ENCODE measurements around the gene PTPRM. TPM values are rescaled to one million over a fixed set of nuclear protein-coding genes. Genes with fewer than 3 reads are reported as not detected.

PTPRM gene
- total and polyA plus RNA-seq, 2 of the 4 experiments (the other 2 are of a cell fraction): 28.3 to 51.2 TPM

DNA sequence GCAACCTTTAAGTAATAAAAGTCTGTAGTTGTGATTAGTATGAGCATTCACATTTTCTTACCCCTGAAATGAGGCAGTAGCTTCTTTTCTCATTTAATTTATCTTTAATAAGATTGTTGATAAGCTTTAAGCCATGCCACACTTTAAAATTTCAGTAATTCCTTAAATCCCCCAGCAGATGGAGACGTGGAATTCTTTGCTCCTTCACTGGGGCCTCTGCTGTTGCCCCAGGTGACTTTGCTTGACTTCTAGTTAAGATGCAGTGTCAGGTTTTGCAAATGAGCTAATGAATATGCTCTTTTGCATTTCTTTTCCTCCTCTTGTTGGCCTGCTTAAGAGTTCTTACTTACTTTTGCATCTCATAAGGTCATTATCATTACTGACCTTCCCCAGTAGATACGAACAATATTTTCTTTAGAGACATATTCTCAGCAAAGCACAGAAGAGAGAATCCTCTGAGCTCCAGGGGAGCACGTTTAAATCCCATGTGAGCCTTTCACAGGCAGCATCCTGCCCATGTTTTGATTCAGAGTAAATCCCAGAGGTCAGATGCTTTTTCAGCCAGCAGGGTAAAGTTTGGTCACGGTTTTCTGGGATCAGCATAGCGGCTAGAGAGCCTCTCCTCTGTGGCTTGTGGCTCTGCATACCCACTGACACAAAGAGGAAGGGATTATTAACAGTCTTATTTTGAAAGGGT is 222.9 kb downstream of the PTPRM start:
- no peaks in the 10 kb centered on the region for H3K9me3 ChIP-seq (ENCODE audit: control insufficient read depth, insufficient read depth, low read length)
- dilution Hi-C loops (cut with HindIII; ENCODE audit: low sequenced_read_pairs, unreplicated experiment): no loop called here
- H3K23ac ChIP-seq (ENCODE audit: low read depth, low read length): no peak overlapping the region
- no peak overlapping the region for H3K9ac ChIP-seq (ENCODE audit: low read depth, low read length)
- H4K8ac ChIP-seq (ENCODE audit: low read depth in 2 of 2, low read length in 2 of 2): no peak overlapping the region
- CTCF ChIA-PET: interaction anchor here (0.7 to 2.2 kb wide), 10 partner anchors 11 to 282 kb away, joined by 3 to 9 read pairs (median 4); partner anchors contain the start of gene PTPRM
- H2BK20ac ChIP-seq (ENCODE audit: low read depth, low read length): no peak overlapping the region
- no peak overlapping the region for H4K91ac ChIP-seq (ENCODE audit: insufficient read depth, low read depth, low read length)
- no peak overlapping the region for H3K56ac ChIP-seq (ENCODE audit: extremely low read depth, insufficient read depth, low read length)
- H3K27me3 ChIP-seq (ENCODE audit: control insufficient read depth, insufficient read depth, low read length): no peaks in the 10 kb centered on the region
- H3K14ac ChIP-seq (replicated peaks; ENCODE audit: low read depth, low read length): no peak overlapping the region
- H2BK5ac ChIP-seq (ENCODE audit: low read depth, low read length, poor library complexity, severe bottlenecking): no peak overlapping the region
- no peaks in the 10 kb centered on the region for H3K4me1 ChIP-seq (ENCODE audit: control insufficient read depth, insufficient read depth, low read length)
- POLR2A ChIA-PET (ENCODE audit: unreplicated experiment): no interaction called here
- in situ Hi-C loops (cut with MboI; ENCODE audit: low sequenced_read_pairs): loop anchor here (25.0 kb wide), 1 partner anchor 597 kb away; no protein-coding TSS in a partner anchor
- no peak overlapping the region for H2AFZ ChIP-seq (replicated peaks; ENCODE audit: low read length, poor library complexity)
- no peak overlapping the region for H2AK5ac ChIP-seq (ENCODE audit: low read depth, low read length)
- H3K4me3 ChIP-seq (ENCODE audit: insufficient read depth, low read depth, low read length): no peak overlapping the region
- H3K27ac ChIP-seq (ENCODE audit: insufficient read depth, low read length): no peak overlapping the region
- H2BK120ac ChIP-seq (ENCODE audit: low read depth, low read length): no peak overlapping the region
- peaks cover 2% of the 10 kb centered on the region; the same call in 1 of the 2 replicates for H3K9me1 ChIP-seq (ENCODE audit: insufficient read depth, low read length)
- H2AK9ac ChIP-seq (replicated peaks; ENCODE audit: low read depth, low read length, poor library complexity): no peak overlapping the region
- no peak overlapping the region for H2BK15ac ChIP-seq (ENCODE audit: low read depth, low read length)
- H4K20me1 ChIP-seq (ENCODE audit: insufficient read depth, low read length): no peaks in the 10 kb centered on the region
- ATAC-seq (ENCODE audit: low read depth) (peak; percentile 81), DNase-seq (peak; percentile 55)
- peaks cover 4 to 6% of the 10 kb centered on the region in 2 experiments; a peak in 3 of 4 replicates for H3K79me1 ChIP-seq (ENCODE audit: low read depth in 1 of 2, low read length in 2 of 2)
- no peak overlapping the region for H4K5ac ChIP-seq (ENCODE audit: low read depth, low read length)
- intact Hi-C loops (cut with micrococcal nuclease): loop anchor here (2.0 to 5.0 kb wide), 3 partner anchors 573 to 691 kb away; no protein-coding TSS in a partner anchor
- WGBS, 2 experiments (ENCODE audit: extremely low coverage in 2 of 2, insufficient read length in 1 of 2): 100% methylated on average over 1 of the region's 5 CpGs; no CpG with 5 or more reads in 1 of the 2 experiments
- TF ChIP-seq, protein P1, sequence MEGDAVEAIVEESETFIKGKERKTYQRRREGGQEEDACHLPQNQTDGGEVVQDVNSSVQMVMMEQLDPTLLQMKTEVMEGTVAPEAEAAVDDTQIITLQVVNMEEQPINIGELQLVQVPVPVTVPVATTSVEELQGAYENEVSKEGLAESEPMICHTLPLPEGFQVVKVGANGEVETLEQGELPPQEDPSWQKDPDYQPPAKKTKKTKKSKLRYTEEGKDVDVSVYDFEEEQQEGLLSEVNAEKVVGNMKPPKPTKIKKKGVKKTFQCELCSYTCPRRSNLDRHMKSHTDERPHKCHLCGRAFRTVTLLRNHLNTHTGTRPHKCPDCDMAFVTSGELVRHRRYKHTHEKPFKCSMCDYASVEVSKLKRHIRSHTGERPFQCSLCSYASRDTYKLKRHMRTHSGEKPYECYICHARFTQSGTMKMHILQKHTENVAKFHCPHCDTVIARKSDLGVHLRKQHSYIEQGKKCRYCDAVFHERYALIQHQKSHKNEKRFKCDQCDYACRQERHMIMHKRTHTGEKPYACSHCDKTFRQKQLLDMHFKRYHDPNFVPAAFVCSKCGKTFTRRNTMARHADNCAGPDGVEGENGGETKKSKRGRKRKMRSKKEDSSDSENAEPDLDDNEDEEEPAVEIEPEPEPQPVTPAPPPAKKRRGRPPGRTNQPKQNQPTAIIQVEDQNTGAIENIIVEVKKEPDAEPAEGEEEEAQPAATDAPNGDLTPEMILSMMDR (conservative IDR thresholded peaks at IDR 0.05; ENCODE audit: low read depth, low read length): peak; percentile 61
- TF ChIP-seq SMC3 (IDR thresholded peaks at IDR 0.05; ENCODE audit: low read depth, low read length) (peak; percentile 85), RAD21 (IDR thresholded peaks at IDR 0.05; ENCODE audit: low read length) (peak; percentile 79), MAZ (IDR thresholded peaks at IDR 0.05; ENCODE audit: borderline replicate concordance, low read depth, low read length) (no peak), NFE2L2 (IDR thresholded peaks at IDR 0.05; ENCODE audit: low read depth, low read length) (no peak)
- no peak overlapping the region for H3K4me2 ChIP-seq (ENCODE audit: low read depth, low read length)
- BruUV-seq (replicated peaks): no TSS peak
- H3K4ac ChIP-seq (ENCODE audit: low read depth, low read length): no peak overlapping the region
- no peak overlapping the region for H3K18ac ChIP-seq (ENCODE audit: low read depth, low read length)
- H3K36me3 ChIP-seq (ENCODE audit: control insufficient read depth, insufficient read depth, low read length): no peaks in the 10 kb centered on the region
